Brain pericyte (primary cell): ENCODE measurements around the gene ATL1.
"Not testable (repeated sequence)": the region's sequence is repeated elsewhere in the genome, so short reads cannot be mapped to it uniquely, and the experiment has no call there.

Experiments used
- DNase-seq: peaks from one replicate; pipeline ENCODE4 v3.0.0-alpha.2; 2012; ENCODE audit warnings: low read depth, low spot score

ATL1 gene

GRCh38 chr14:50534997-50535396 lies 24.9 kb upstream of the ATL1 start:
- no peak for DNase-seq

GRCh38 chr14:50538034-50538433 lies 21.9 kb upstream of the ATL1 start:
- DNase-seq = not testable (repeated sequence)

- DNase-seq = no peak
These were observed 20.9 kb upstream of the ATL1 start for GRCh38 chr14:50539051-50539450.

- DNase-seq = no peak
These were observed 18.8 kb upstream of the ATL1 start for GRCh38 chr14:50541159-50541567.

GRCh38 chr14:50542941-50543418 lies 17.0 kb upstream of the ATL1 start:
- DNase-seq = no peak

GRCh38 chr14:50544911-50545310 lies 15.0 kb upstream of the ATL1 start:
- DNase-seq = no peak

GRCh38 chr14:50545618-50546017 lies 14.3 kb upstream of the ATL1 start:
- DNase-seq = no peak

- no peak for DNase-seq
These were observed 9.7 kb upstream of the ATL1 start for GRCh38 chr14:50550294-50550693.

- no peak for DNase-seq
These were observed 8.1 kb upstream of the ATL1 start for GRCh38 chr14:50551877-50552276.

GRCh38 chr14:50552796-50553195 lies 7.1 kb upstream of the ATL1 start:
- not testable (repeated sequence) for DNase-seq

- no peak for DNase-seq
These were observed 963 bp downstream of the ATL1 start for GRCh38 chr14:50560931-50561285.

- no peak for DNase-seq
These were observed 2.9 kb downstream of the ATL1 start for GRCh38 chr14:50562841-50563240.

GRCh38 chr14:50569714-50570274 lies 9.8 kb downstream of the ATL1 start:
- no peak for DNase-seq

GRCh38 chr14:50573862-50574261 lies 13.9 kb downstream of the ATL1 start:
- DNase-seq = no peak

- no peak for DNase-seq
These were observed 15.8 kb downstream of the ATL1 start for GRCh38 chr14:50575769-50576168.

- no peak for DNase-seq
These were observed 18.0 kb downstream of the ATL1 start for GRCh38 chr14:50577982-50578381.

- DNase-seq = no peak
These were observed 18.5 kb downstream of the ATL1 start for GRCh38 chr14:50578433-50578832.

GRCh38 chr14:50590464-50590863 lies 30.5 kb downstream of the ATL1 start:
- no peak for DNase-seq

- no peak for DNase-seq
These were observed 34.8 kb downstream of the ATL1 start for GRCh38 chr14:50594577-50595316.

- no peak for DNase-seq
These were observed 38.8 kb downstream of the ATL1 start for GRCh38 chr14:50598765-50599164.

GRCh38 chr14:50599700-50600444 lies 39.9 kb downstream of the ATL1 start:
- no peak for DNase-seq

- no peak for DNase-seq
These were observed 40.9 kb downstream of the ATL1 start for GRCh38 chr14:50600849-50601248.

GRCh38 chr14:50601394-50601793 lies 41.4 kb downstream of the ATL1 start:
- DNase-seq = no peak
